GM12865 (cell line): ENCODE results near the gene TNS3.

Source experiments
- DNase-seq: peaks from one replicate; pipeline ENCODE4 v3.0.0; 2010; ENCODE audit warnings: low read depth
- H3K4me3 ChIP-seq: 2 replicates; pipeline ENCODE4 v1.5.1; 2011; ENCODE audit warnings: mild to moderate bottlenecking, low read depth, low read length, control low read depth
- CTCF ChIP-seq: IDR thresholded peaks from 2 replicates; pipeline ENCODE4 v1.5.1; 2011; ENCODE audit warnings: low read length, control low read depth, low read depth, inconsistent platforms; ENCODE audit not compliant: insufficient read depth; ENCODE audit errors: missing control alignments

The TNS3 gene

GRCh38 chr7:47280114-47280513, 301.8 kb downstream of the TNS3 start:
- no peak for DNase-seq
- no peak for TF ChIP-seq CTCF
- H3K4me3 ChIP-seq: no peak overlapping the region

- DNase-seq: no peak
- no peak overlapping the region for H3K4me3 ChIP-seq
- TF ChIP-seq CTCF: no peak
Observed at GRCh38 chr7:47278043-47278442, 303.9 kb downstream of the TNS3 start.

- DNase-seq: no peak
- TF ChIP-seq CTCF: no peak
- no peak overlapping the region for H3K4me3 ChIP-seq
Observed at GRCh38 chr7:47277321-47277781, 304.6 kb downstream of the TNS3 start.

- H3K4me3 ChIP-seq: no peak overlapping the region
- no peak for TF ChIP-seq CTCF
- DNase-seq: no peak
Observed at GRCh38 chr7:47273974-47274766, 307.7 kb downstream of the TNS3 start.

- DNase-seq: no peak
- TF ChIP-seq CTCF: no peak
- H3K4me3 ChIP-seq: no peak overlapping the region
Observed at GRCh38 chr7:47273088-47273487, 308.8 kb downstream of the TNS3 start.

- no peak for TF ChIP-seq CTCF
- H3K4me3 ChIP-seq: no peak overlapping the region
- DNase-seq: no peak
Observed at GRCh38 chr7:47271749-47272148, 310.2 kb downstream of the TNS3 start.
